AG09309 (cell line): ENCODE measurements around the gene NKRF.
"Not testable (repeated sequence)": the region's sequence is repeated elsewhere in the genome, so short reads cannot be mapped to it uniquely, and the experiment has no call there.

Experiments used
- DNase-seq: peaks from one replicate; pipeline ENCODE4 v3.0.0-alpha.2; 2010; ENCODE audit warnings: low read depth
- H3K4me3 ChIP-seq: 2 replicates; pipeline ENCODE4 v1.5.1; 2011; ENCODE audit warnings: mild to moderate bottlenecking, low read depth, low read length, moderate library complexity; ENCODE audit not compliant: control insufficient read depth
- CTCF ChIP-seq: IDR thresholded peaks from 2 replicates; pipeline ENCODE4 v1.5.1; 2011; ENCODE audit warnings: mild to moderate bottlenecking, low read depth, low read length, inconsistent platforms; ENCODE audit not compliant: insufficient read depth, control insufficient read depth; ENCODE audit errors: missing control alignments

The NKRF gene

GRCh38 chrX:119646515-119646914 lies 40.3 kb upstream of the NKRF start:
- no peak overlapping the region for H3K4me3 ChIP-seq
- TF ChIP-seq CTCF, result no peak
- no peak for DNase-seq

GRCh38 chrX:119643696-119644095 lies 37.5 kb upstream of the NKRF start:
- no peak for TF ChIP-seq CTCF
- DNase-seq, result no peak
- no peak overlapping the region for H3K4me3 ChIP-seq

GRCh38 chrX:119640731-119641170 lies 34.5 kb upstream of the NKRF start:
- DNase-seq, result no peak
- no peak overlapping the region for H3K4me3 ChIP-seq
- no peak for TF ChIP-seq CTCF

- TF ChIP-seq CTCF, result no peak
Measured at GRCh38 chrX:119638725-119639471, 32.7 kb upstream of the NKRF start.

GRCh38 chrX:119637421-119637820 lies 31.2 kb upstream of the NKRF start:
- H3K4me3 ChIP-seq, DNase-seq: not testable (repeated sequence)

More at GRCh38 chrX:119638725-119639471, 32.7 kb upstream of the NKRF start:
- DNase-seq, result no peak
- H3K4me3 ChIP-seq, result no peak overlapping the region

- no peak overlapping the region for H3K4me3 ChIP-seq
- TF ChIP-seq CTCF, result no peak
- DNase-seq, result no peak
Measured at GRCh38 chrX:119636419-119636818, 30.2 kb upstream of the NKRF start.

- H3K4me3 ChIP-seq, result no peak overlapping the region
- DNase-seq, result no peak
- TF ChIP-seq CTCF, result no peak
Measured at GRCh38 chrX:119635799-119636198, 29.6 kb upstream of the NKRF start.
